ENCODE data around the gene SMCO2.

Gene SMCO2

DNA sequence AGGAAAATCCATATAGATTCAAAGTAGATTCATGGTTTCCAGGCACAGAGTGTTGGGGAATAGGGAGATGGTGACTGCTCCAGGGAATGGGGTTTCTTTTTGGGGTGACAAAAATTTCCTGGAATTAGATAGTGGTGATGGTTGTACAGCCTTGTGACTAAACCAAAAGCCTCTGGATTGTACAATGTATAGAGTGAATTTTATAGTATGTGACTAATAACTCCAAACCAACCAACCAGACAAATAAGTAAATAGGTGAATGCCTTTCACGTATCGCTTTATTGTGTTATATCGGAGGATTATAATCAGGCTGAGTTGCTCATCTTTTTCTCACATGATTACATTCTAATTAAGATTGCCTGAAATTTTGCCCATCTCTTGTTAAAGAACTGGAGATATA lies 52.8 kb downstream of the SMCO2 start:
- DNase-seq (ENCODE audit: low read depth): no peak

DNA sequence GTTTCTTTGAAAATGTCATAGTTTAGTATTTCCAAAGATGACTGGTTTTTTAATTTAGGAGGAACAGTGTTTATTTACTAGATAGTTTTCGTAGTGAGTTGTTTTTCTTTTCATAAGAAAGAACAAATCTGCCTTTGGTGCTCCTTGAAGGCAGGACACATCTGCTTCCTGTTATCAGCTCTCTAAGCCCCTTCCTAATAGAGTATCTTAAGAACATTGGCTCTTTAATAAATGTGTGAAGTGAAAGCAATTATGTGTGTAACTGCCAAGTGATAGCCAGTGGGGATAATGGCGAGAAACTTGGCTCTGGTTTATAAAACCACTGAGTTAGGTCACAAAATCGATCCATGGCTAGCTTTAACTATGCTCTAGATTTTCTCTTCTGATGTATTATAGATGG lies 54.0 kb downstream of the SMCO2 start:
- DNase-seq (ENCODE audit: low read depth): no peak

DNA sequence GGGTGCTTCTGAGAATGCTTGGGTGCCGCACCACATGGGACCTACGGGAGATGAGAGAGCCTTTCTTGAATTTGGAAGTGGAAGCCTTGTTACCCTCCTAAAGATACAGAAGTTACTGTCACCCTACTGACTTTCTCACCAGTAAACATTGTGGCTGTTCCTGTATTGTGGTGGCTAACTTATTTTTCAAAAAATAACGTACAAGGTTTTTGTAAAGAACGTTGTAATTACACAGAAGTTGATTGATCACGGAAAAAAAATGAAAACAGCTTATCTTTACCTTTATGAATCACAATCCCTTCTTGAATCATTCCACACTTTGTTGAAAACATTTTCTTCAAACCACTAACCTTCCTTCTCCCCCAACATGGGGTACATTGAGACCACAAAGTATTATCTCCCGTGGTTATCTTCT lies 55.5 kb downstream of the SMCO2 start:
- no peak for DNase-seq (ENCODE audit: low read depth)

DNA sequence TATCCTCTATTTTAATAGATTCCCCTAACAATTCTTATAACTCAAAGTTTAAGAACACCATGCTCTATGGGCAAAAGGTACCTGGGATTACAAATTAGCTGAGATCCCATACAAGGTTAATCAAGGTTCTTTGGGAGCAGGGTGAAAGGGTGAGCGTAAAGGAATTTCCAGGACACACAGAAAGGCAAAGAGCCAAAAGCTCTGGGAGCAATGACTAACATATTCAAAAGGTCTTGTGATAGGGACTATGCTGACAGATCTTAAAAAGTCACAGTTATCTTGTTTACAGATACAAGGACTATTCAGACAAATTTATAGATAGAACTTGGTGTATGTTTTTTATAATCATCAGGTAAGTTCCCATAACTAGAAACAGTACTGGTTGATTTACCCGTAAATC lies 58.0 kb downstream of the SMCO2 start:
- DNase-seq (ENCODE audit: low read depth): no peak

DNA sequence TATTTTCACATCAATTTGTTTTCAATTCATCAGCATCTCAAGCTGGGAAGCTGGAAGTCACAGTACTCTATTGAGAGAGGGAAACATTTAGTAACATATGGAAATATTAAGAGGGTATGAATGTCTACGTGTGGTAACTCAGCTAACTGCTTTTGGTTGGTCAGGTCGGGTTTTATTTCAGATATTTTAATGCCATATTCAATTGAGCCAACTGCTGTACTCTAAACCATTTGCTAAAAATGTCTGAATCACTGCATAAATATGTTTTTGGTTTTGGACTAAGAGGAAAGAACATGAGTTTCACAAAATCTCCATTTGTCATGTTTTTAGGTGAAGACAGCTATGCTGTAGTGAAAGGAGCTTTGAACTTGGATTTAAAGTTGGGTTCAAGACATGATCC lies 58.6 kb downstream of the SMCO2 start:
- DNase-seq (ENCODE audit: low read depth): no peak

DNA sequence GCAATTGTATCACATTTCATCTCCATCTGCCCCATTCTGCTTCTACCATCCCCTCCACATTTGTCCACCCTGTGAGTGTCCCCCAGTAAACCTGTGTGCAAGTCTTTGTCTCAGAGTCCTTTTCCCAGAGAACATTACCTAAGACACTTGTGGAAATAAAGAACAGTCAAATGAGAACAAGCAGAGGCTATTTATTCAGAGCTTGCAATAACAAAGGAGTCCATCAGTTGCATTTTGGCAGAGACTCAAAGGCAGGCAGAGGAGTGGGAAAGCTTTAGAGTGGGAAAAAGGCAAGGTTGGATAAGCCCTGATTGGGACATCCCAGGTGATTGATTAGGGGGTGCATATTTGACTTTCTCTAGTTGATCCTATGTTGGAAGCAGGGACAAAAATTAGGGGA lies 59.2 kb downstream of the SMCO2 start:
- no peak for DNase-seq (ENCODE audit: low read depth)

DNA sequence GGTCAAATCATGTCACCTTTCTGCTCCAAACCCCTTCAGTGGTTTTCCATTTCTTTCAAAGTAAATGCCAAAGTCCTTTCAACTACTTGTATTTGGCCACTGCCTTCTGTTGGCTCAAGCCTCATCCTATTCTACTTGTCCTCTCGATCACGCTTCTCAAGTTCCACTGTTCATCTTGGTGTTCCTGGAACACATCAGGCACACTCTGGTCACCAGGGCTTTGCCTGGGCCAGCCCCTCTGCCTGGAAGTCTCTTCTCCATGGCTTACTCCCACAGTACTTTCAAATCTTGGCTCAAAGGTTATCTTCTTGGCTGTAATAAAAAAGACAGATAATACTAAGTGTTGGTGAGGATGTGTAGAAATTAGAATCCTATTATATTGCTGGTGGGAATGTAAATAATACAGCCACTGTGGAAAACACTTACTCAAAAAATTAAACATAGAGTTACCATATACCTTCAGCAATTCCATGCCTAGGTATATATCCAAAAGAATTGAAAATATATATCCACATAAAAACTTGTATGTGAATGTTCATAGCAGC lies 60.2 kb downstream of the SMCO2 start:
- DNase-seq (ENCODE audit: low read depth): no peak

DNA sequence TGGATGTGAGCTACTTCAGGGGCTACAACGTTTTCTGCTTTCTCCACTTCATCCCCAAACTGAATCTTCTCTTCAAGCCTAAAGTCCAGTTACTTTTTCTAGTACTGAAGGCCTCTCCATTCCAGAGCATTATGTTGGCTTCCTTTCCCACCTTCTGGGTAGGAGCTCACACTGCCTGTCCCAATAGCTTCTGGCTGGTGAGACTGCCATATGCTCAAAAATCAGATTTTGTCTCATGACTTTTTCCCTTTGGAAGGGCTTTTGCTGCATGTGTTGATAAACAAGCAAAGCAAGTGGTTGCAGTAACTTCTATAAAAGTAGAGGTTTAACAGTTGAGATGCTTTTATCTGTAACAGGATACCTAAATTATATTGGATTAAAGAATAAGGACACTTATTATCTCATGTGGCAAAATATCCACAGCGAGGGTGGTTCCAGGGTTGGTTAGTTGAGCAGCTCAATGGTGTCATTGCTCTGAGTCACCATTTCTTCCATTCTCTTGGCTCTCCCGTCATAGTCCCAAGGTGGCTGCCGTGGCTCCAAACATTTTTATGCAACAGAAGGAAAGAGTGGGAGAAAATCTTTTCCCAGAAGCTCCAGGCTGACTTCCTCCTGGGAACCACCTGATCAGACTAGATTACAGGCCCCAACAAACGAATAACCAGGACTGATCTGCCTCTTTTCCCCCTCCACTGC lies 62.3 kb downstream of the SMCO2 start:
- no peak for DNase-seq (ENCODE audit: low read depth)

DNA sequence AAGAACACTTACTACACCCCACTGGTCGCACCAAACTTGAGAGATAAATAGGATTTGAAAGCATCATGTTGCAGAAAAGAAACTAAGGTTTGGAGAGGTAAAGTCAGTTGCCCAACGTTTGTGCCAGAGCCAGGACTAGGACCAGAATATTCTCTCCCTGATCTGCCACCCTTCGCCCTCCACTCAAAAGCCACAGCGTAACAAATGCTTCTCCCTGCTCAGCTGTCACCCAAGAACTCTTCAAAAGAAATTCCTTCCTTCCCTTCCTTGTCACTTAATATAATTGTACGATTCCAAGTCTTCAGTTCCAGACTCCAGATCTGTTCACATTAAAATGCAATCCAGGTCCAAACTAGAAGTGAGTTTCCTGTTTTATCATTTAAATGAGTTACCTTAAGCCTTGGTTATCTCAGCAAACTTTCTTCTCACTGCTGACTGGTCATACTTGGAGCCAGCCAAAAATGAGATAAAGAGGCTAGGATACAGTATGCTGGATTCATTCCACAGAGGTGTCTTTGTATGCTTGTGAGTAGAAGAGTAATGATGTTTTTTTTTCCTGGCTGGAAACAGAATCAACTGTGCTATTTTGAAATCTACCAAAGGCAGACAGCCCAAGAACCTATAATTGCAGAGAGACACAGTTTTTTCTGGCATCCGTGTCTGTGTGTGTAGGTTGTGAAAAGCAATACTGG lies 64.6 kb downstream of the SMCO2 start:
- no peak for DNase-seq (ENCODE audit: low read depth)

DNA sequence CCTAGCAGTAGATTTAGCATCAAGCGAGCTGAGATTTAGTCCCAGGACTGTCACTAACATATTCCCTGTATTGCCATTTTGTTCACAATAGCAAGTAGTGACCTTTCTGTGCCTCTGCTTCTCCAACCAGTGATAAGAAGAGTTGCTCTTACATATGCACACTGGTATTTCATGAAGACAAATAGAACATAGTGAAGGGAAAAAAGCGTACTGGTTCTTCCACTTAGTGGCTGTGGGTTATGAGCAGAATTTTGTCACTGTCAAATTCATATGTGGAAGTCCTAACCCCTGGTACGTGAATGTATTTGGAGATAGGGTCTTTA lies 65.1 kb downstream of the SMCO2 start:
- no peak for DNase-seq (ENCODE audit: low read depth)

DNA sequence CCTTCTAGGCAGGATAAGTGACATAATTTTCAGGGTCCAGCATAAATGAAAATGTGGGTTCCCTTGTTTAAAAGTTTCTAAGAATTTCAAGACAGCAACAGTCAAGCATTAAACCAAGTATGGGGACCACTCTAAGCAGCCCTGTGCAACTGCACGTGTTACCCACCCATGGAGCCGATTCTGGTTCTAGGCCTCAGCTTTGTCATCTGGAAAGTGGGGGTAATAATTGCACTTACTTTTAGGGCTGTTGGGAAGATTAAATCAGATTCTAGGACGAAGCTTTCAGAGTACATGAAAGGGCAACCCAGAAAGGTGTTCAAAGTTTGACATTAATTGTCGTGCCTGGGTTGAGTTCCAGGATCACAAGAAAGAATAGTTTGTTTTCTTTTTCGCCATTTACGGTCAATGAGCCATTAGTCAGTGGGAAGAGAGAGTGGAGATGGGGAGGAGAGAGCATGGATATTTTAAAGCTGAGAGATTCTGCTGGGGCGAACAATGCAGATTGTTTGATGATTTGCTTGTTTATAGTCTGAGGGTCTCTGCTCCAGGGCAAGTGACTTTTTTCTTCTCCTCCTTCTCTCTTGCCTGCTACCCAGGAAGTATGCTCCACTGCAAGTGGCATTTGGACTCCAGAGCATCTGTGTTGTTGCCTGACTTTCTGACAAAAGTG lies 66.8 kb downstream of the SMCO2 start:
- no peak for DNase-seq (ENCODE audit: low read depth)

DNA sequence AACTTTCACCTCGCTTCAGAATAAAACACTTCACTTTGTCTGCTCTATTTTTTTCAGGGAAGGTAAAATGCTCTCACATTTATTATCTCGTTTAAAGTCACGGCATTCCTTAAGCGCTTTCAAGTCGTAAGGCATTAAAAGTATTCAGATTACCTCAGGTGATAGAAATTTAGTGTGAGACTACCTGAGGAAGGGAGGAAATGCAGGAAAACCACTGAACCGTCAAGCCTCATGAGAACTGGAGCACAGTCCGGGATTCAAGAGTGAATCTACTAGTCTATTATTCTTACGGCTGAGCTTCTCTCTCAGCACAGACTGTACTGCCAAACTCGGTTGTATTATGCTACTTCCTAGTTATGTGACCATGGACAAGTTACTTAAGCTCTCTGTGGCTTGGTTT lies 69.1 kb downstream of the SMCO2 start:
- DNase-seq (ENCODE audit: low read depth): no peak

DNA sequence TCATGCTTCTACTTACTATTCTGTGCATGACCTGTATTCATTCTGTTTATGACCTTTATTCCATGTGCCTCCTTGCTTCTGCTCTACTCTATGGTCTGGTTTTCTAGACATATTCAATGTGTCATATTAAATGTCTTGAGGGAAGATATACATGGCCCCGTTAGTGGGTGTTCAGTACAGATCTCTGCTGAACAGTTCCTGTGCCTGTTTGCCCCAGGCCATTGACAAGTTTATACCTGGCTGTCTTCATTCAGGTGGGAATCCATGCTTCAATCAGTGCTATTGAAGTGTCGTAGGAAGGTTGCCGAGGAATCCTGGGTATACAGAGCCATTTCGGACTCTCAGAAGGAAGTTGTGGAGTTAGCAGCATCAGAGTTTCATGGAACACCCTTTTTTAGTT lies 70.1 kb downstream of the SMCO2 start:
- no peak for DNase-seq (ENCODE audit: low read depth)

DNA sequence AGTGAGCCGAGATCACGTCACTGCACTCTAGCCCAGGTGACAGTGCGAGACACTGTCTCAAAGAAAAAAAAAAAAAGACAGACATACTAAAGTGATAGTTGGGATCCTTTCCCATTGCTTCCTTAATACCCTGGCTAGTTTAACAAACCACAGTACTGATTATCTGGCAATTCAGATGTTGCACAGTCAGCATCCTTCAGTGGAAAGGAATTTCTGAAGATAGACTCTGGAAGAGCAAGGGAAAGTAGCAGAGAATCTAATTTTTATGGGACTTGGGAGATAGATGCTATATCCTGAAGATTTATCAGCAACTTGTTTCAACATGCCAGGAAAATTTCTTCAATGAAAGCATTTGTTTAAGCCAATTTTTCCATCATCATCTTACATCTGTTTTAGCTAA lies 71.0 kb downstream of the SMCO2 start:
- DNase-seq (ENCODE audit: low read depth): no peak

DNA sequence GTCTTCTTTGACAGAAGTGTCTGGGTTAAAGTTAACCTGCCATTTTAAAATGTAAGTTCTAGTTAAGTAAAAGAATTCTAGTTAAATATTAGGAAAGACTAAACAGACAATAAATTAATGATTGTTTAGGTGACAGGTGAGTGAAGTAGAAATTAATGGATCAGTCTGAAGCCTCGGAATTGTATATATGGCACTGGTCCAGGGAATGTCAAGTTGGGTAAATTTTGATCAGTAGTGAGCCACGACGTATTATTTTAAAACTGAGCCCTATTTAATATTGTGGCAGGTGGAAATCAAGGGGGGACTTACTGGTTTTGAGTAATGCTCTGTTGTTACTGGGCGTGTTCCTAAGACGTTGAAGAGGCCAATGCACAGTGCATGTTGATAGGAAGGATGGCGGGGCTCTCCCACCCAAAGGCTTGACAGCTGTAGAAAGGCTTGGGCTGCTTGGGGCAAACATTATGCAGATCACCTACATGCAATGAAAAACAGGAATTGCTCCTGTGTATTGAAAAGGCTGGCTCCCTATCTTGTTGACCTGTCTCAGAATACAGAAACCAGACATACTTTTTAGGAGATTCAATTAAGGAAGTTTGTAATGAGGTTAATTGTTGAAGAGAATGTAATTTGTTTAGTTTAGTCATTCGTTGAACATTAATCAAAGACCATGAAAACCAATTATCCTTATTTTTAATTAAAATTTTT lies 71.6 kb downstream of the SMCO2 start:
- no peak for DNase-seq (ENCODE audit: low read depth)

DNA sequence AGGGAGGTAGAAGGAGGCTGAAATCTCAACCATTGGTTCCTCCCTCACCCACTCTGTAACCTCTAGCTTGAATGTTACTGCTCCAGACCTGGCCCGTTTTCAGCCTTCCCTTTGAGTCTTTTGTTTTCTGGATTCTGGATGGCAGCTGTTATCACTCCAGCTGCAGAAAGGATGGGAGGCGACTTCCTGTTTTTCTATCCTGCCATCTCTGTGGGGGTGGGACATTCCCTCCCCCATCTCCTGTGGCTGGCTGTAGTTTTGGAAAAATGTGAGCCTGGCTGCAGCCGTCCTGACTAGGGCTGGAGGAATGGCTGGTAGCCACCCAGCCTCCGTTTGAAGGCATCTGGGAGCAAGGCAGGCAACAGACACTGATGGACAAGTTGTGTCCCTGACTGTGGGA lies 74.5 kb downstream of the SMCO2 start:
- peak; percentile 48 for DNase-seq (ENCODE audit: low read depth)

DNA sequence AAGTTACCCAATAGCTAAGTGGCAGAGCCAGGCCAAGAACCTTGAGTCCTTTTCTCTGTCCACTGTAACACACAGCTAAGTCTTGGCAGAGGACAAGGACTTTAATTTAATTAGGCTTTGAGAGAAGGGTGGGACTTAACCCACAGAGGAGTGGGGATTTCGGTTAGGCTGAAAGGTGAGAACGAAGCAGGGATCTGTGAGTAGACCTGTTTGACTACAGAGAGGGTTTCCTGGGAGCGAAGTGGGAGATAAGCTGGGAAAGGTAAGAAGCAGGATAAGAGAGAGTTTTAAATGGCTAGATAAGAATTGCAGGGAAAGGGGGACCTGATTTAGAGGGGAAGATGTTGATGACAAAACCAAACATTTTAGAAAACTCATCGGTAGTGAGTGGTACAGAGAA lies 75.4 kb downstream of the SMCO2 start:
- no peak for DNase-seq (ENCODE audit: low read depth)

DNA sequence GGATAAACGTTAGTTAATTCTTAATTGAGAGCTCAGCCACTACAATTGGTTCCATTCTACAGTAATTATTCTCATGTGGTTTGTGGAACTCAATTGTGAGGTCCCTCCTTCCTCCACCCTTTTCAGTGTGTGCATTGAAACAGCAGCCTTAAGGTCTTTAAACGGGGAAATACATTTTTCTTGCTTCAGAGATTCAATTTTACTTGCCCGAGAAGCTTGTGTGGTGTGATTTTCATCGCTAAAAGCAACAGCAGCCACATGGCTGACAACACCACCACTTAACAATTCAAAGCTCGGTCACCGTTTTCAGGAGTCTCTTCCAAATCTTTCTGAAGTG lies 76.7 kb downstream of the SMCO2 start:
- DNase-seq (ENCODE audit: low read depth): no peak

DNA sequence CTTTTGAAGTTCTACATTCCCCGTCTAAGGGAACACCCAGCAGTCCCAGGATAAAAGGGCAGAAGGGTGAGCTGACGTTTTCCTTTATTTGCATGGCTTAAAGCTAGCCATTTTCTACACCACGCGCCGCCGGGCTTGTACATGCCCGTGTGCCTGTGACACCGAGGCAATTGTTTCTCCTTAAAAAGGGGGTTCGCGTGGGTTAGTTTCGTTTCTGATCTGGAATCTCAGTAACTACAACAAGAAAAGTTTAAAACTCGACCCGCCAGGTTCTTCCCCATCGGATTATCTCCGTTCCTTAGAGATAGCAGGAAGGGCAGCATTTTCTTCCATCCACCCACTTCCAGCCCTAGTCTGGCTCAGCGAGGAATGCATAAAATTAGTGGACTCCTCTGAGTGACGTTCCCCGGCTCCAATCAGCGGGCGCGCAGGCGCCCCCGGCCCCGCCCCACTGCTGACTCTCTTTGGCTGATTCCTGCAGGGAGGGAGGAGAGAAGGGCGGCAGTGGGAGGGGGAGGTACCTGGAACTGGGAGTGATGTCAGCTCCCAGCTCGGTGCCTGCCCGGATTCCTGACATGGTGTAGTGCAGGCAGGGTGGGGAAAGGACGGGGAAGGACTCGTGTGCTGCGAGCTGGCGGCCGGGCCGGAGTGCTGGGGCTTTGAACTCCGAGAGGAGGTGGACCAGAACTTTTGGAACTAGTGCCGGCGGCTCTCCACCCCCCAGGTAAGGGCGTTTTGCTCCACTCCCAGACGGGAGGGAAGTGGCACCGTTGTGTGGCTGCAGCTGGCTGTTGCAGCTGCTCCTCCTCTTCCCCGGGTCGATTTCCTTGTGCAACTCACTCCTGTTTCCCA lies 77.3 kb downstream of the SMCO2 start, which contains the start of gene PPFIBP1:
TSS of gene PPFIBP1 (plus strand) at position 565 of the 852 bp plus-strand sequence. CDS start 109,191 bp downstream, outside the sequence.
- DNase-seq (ENCODE audit: low read depth): peak; percentile 93

DNA sequence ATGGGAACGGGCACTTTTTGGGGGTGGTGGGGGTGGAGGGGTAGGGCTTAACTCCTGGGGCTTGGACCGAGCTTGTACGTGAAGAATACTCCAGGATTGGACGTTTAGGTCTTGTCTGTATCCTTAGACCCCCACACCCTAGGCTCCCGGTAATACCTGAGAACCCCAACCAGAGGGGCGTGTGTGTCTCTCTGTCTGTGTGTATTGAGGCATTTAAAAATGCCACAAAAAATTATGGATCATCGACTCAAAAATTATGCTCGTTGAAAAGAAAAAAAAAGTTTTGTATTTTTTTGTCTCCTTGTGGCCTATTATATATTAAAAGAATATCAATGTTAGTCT lies 77.9 kb downstream of the SMCO2 start:
- DNase-seq (ENCODE audit: low read depth): no peak

DNA sequence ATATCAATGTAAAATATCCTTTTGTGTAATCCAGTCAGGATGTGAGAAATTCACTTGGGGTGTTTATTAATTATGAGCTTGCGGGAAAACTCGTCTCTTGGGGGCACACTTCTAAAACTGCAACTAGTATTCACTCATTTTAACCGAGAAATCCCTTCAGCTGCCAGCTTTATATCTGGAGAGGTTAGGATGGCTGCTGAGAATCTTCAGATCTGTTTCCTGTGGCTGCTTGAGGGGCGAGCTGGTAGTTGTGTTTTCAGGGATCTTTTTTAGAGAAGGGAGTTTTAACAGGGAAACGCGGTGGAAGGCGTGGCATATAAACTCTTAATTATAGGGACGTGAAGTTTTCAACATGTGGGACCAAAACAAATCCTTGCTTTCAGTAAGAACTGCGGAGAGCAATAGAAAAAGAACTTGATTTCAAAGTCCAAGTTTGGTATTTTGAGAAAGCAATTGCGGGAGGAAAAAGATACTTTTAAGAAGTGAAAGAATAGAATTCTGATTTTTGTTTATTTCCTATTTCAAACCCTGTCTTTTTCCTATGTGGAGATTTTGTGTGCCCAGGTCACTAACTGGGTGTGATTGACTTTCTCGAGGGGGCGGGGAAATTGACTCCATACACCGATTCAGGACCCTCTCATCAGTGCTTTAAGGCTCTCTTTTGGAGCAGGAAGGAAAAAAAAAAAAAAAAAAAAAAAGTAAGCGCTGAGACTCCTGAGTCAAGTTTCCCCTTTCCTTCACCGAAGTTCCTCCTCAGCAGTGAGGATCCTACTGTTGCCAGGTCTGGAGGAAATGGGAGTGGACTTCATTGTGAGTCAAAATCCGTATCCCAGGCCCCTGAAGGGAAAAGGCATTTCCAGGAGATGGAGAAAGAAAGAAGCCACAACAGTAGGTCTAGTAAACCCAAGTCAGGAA lies 78.6 kb downstream of the SMCO2 start:
- no peak for DNase-seq (ENCODE audit: low read depth)

All from CMK (cell line).